B cell (primary cell): ENCODE results near the gene AAK1. TPM values are rescaled to one million over a fixed set of nuclear protein-coding genes. Genes with fewer than 3 reads are reported as not detected.
A peak's percentile ranks its signal among the peaks of the same experiment; 100 is the strongest.

Experiments
- ATAC-seq: fragments of 200-7000 bp; cut with Tn5 transposase; one replicate; pipeline ENCODE4 v1.10.0; 2021; ENCODE audit warnings: low read depth, mild to moderate bottlenecking, moderate number of reproducible peaks, moderate library complexity
- CTCF ChIA-PET: fragments of 350-600 bp; sonication (Branson Sonifier 250); formaldehyde crosslinking; loops from one replicate; lab custom pipeline; 2021; ENCODE audit warnings: antibody characterized with exemption, inconsistent platforms; lab: Charles Lee
- POLR2A ChIA-PET: fragments of 350-600 bp; sonication (Branson Sonifier 250); formaldehyde crosslinking; loops from one replicate; lab custom pipeline; 2021; ENCODE audit warnings: antibody characterized with exemption; lab: Charles Lee
- DNase-seq: peaks from one replicate; pipeline ENCODE4 v3.0.0; 2013
- H2AFZ ChIP-seq: 2 replicates; pipeline ENCODE4 v1.6.1; 2012; ENCODE audit warnings: mild to moderate bottlenecking, low read depth, low read length; ENCODE audit not compliant: insufficient read depth, poor library complexity, severe bottlenecking
- H3K27ac ChIP-seq, 2 donors: 1 replicate in 1 of 2; 2 replicates in 1 of 2; pipeline ENCODE4 v1.5.1; 2012 to 2013; ENCODE audit warnings: low read length in 2 of 2, mild to moderate bottlenecking in 2 of 2, moderate library complexity in 1 of 2
- H3K27me3 ChIP-seq, 4 experiments: fragments of 200-600 bp in 1 of 4; sonication (generic) in 1 of 4; replicated peaks in 1 of 4; 1 replicate in 2 of 4; 2 replicates in 2 of 4; pipeline versions ENCODE4 v1.6.1 to v1.7.0; 2013 to 2016; ENCODE audit warnings: low read length in 3 of 4, mild to moderate bottlenecking in 2 of 4, mixed read lengths in 1 of 4, moderate library complexity in 1 of 4; ENCODE audit not compliant: insufficient read depth in 4 of 4, control insufficient read depth in 3 of 4; ENCODE audit errors: control extremely low read depth in 1 of 4
- H3K36me3 ChIP-seq, 2 experiments: replicated peaks in 1 of 2; 1 replicate in 1 of 2; 2 replicates in 1 of 2; pipeline versions ENCODE4 v1.6.1 to v1.7.1; 2013; ENCODE audit warnings: low read length in 1 of 2; ENCODE audit not compliant: insufficient read depth in 2 of 2, control insufficient read depth in 1 of 2; ENCODE audit errors: control extremely low read depth in 1 of 2, extremely low read depth in 1 of 2
- H3K4me1 ChIP-seq, 2 donors: fragments of 200-600 bp in 1 of 2; sonication (generic) in 1 of 2; 1 replicate in 1 of 2; 2 replicates in 1 of 2; pipeline versions ENCODE4 v1.5.1 to v1.6.1; 2013 to 2017; ENCODE audit warnings: low read length in 2 of 2; ENCODE audit not compliant: control insufficient read depth in 2 of 2, insufficient read depth in 2 of 2
- H3K4me2 ChIP-seq: replicated peaks from 2 replicates; pipeline ENCODE3; 2012; ENCODE audit warnings: mild to moderate bottlenecking, low read depth, low read length; ENCODE audit not compliant: poor library complexity, severe bottlenecking
- H3K4me3 ChIP-seq, 5 experiments: fragments of 200-600 bp in 1 of 5; sonication (generic) in 1 of 5; 1 replicate in 3 of 5; 2 replicates in 2 of 5; pipeline versions ENCODE4 v1.5.1 to v1.7.0; 2011 to 2016; ENCODE audit warnings: low read length in 4 of 5, mild to moderate bottlenecking in 4 of 5, low read depth in 2 of 5, control low read depth in 1 of 5, moderate library complexity in 1 of 5; ENCODE audit not compliant: insufficient read depth in 1 of 5; ENCODE audit errors: control extremely low read depth in 1 of 5, extremely low read depth in 1 of 5
- H3K79me2 ChIP-seq: fragments of 200-600 bp; sonication (generic); one replicate; pipeline ENCODE4 v1.6.0; 2016; ENCODE audit warnings: low read length; ENCODE audit not compliant: control insufficient read depth, insufficient read depth
- H3K9ac ChIP-seq: fragments of 200-600 bp; sonication (generic); 2 replicates; pipeline ENCODE4 v1.6.1; 2017; ENCODE audit warnings: mild to moderate bottlenecking, low read length, moderate library complexity
- H3K9me3 ChIP-seq, 3 donors: one replicate each; pipeline versions ENCODE4 v1.6.1 to v1.7.1; 2013; ENCODE audit warnings: low read length in 2 of 3; ENCODE audit not compliant: control insufficient read depth in 2 of 3, insufficient read depth in 1 of 3; ENCODE audit errors: control extremely low read depth in 1 of 3
- H4K20me1 ChIP-seq: 2 replicates; pipeline ENCODE4 v1.6.0; 2012; ENCODE audit warnings: mild to moderate bottlenecking, low read length; ENCODE audit not compliant: insufficient read depth, control insufficient read depth, poor library complexity, severe bottlenecking
- H3K27ac Mint-ChIP-seq: one replicate; pipeline ENCODE4 v1.8.0; 2021; ENCODE audit warnings: mixed read lengths
- H3K27me3 Mint-ChIP-seq: one replicate; pipeline ENCODE4 v1.8.0; 2021; ENCODE audit warnings: mixed read lengths
- H3K4me1 Mint-ChIP-seq: one replicate; pipeline ENCODE4 v1.8.0; 2021; ENCODE audit warnings: mixed read lengths
- H3K4me3 Mint-ChIP-seq: one replicate; pipeline ENCODE4 v1.8.0; 2021; ENCODE audit warnings: mixed read lengths
- H3K9me3 Mint-ChIP-seq: one replicate; pipeline ENCODE4 v1.8.0; 2022; ENCODE audit warnings: mixed read lengths; ENCODE audit not compliant: insufficient read depth
- EZH2 ChIP-seq: IDR thresholded peaks from 2 replicates; pipeline ENCODE4 v1.6.1; 2012; ENCODE audit warnings: borderline replicate concordance, low read depth, mild to moderate bottlenecking, moderate library complexity, low read length; ENCODE audit not compliant: insufficient read depth, poor library complexity, severe bottlenecking
- WGBS: methylation state at CpG from one replicate; pipeline ENCODE4 v1.1.5; 2013; ENCODE audit warnings: missing lambda C conversion rate; ENCODE audit not compliant: insufficient coverage; 5-methylcytosine and 5-hydroxymethylcytosine counted together
- intact Hi-C: fragments of 100-400 bp; cut with micrococcal nuclease; formaldehyde crosslinking; loops from one replicate; pipeline ENCODE4 v1.10.0; 2022
- polyA plus RNA-seq: library from polyadenylated mRNA; depleted of rRNA; stranded (reverse); fragments of >200 nt; gene quantifications from 2 replicates; pipeline ENCODE4 v1.2.3, GENCODE V29; 2012
- total RNA-seq, 2 donors: library from RNA; stranded (reverse); fragments of 120-200 nt in 1 of 2; gene quantifications; 1 replicate in 1 of 2; 2 replicates in 1 of 2; pipeline versions ENCODE4 v1.2.3 to v1.2.4, GENCODE V29; 2013 to 2022
- TF ChIP-seq, protein P1 (sequence below): fragments of 200-600 bp; IDR thresholded peaks from one replicate; pipeline ENCODE4 v1.8.0; 2022; ENCODE audit warnings: antibody characterized with exemption, mild to moderate bottlenecking

Gene AAK1
- total and polyA plus RNA-seq, 2 donors (not counting 1 experiment from before 2014, with no cell fraction given) = 2.4 to 7.2 TPM

DNA sequence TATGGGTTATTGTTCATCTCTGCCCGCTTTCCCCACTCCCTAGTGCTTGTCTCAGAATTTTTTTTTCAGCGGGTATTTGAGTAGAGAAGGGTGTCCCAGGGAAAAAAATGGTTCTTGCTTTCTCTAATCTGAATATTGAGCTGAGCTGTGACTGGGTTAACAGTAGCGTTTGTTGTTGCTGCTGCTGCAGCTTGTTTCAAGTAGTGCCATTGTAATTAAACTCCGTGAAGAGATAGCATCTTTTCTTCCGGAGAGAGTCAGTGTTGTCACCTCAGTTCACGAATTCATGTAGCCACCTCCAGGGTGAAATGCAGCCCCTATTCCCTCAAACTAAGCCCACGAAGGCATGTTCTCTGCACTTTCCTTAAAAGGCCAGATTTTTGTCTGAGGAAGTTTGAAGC lies 1.5 kb upstream of the AAK1 start:
- Histone ChIP-seq H3K9me3 (peaks cover 0 to 4% (median 3%) of the 10 kb centered on the region in 3 donors), H3K27me3 (peaks cover 4 to 72% (median 53%) of the 10 kb centered on the region in 4 experiments), H3K79me2 (no peaks in the 10 kb centered on the region), H2AFZ (no peak overlapping the region), H3K4me3 (peak overlapping the region in 1 of 5 experiments; percentile 64), H3K9ac (peak overlapping the region; percentile 82), H3K27ac (no peak overlapping the region), H3K4me2 (peak overlapping the region; percentile 95), H3K4me1 (peaks cover 43 to 59% of the 10 kb centered on the region in 2 donors), H4K20me1 (peaks cover 17% of the 10 kb centered on the region), H3K36me3 (no peaks in the 10 kb centered on the region)
- DNase-seq = no peak
- ChIA-PET CTCF (interaction anchor here (1.4 to 3.3 kb wide), 2 partner anchors 48 to 84 kb away, joined by 3 to 10 read pairs; no protein-coding TSS in a partner anchor), POLR2A (no interaction called here)
- H3K4me3 Mint-ChIP-seq = peak overlapping the region; percentile 95
- H3K27me3 Mint-ChIP-seq = peaks cover 62% of the 10 kb centered on the region
- TF ChIP-seq EZH2 = no peak
- TF ChIP-seq, protein P1, sequence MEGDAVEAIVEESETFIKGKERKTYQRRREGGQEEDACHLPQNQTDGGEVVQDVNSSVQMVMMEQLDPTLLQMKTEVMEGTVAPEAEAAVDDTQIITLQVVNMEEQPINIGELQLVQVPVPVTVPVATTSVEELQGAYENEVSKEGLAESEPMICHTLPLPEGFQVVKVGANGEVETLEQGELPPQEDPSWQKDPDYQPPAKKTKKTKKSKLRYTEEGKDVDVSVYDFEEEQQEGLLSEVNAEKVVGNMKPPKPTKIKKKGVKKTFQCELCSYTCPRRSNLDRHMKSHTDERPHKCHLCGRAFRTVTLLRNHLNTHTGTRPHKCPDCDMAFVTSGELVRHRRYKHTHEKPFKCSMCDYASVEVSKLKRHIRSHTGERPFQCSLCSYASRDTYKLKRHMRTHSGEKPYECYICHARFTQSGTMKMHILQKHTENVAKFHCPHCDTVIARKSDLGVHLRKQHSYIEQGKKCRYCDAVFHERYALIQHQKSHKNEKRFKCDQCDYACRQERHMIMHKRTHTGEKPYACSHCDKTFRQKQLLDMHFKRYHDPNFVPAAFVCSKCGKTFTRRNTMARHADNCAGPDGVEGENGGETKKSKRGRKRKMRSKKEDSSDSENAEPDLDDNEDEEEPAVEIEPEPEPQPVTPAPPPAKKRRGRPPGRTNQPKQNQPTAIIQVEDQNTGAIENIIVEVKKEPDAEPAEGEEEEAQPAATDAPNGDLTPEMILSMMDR = no peak
- H3K9me3 Mint-ChIP-seq = no peaks in the 10 kb centered on the region
- peaks cover 46% of the 10 kb centered on the region for H3K4me1 Mint-ChIP-seq
- H3K27ac Mint-ChIP-seq = peak overlapping the region; percentile 2
- 15% methylated on average over 3 of the region's 7 CpGs for WGBS
- ATAC-seq = no peak
- intact Hi-C loops = loop anchor here (2.0 to 10.0 kb wide), 5 partner anchors 67 to 1180 kb away; partner anchors contain the start of genes APLF, FAM136A, FBXO48 and GFPT1

DNA sequence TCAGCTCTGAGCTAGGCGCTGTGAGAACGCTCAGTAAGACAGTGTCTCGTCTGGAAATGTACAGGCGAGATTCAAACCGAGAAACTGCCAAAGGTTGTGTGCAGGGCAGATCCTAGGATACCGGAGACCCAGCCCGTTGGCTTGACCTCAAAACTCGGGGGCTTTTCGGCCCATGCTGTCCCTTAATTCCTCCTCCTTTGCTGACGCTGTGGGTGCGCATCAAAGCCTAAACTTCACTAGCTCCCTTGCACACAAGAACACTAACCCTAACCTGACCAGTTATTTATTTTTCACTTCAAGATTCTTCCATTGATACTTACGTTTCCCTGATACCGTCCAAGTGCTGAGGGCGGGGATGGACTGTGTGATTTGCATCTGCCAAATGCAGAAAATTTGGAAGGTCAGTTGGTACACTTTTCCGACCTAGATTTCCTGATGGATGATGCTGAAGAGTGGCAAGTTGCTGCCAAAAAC lies 1.0 kb upstream of the AAK1 start:
- no peaks in the 10 kb centered on the region for H3K79me2 ChIP-seq
- H3K27me3 Mint-ChIP-seq = peaks cover 67% of the 10 kb centered on the region

More for the DNA sequence above, 1.0 kb upstream of the AAK1 start:
- ChIA-PET CTCF (interaction anchor here (1.4 to 3.3 kb wide), 2 partner anchors 49 to 83 kb away, joined by 3 to 10 read pairs; no protein-coding TSS in a partner anchor), POLR2A (interaction anchor here (0.9 to 1.5 kb wide), 2 partner anchors 49 to 207 kb away, joined by 3 to 8 read pairs; partner anchors contain the start of gene NFU1)
- TF ChIP-seq EZH2 = no peak
- TF ChIP-seq, protein P1 = no peak
- no peak for DNase-seq
- peaks cover 4 to 70% (median 53%) of the 10 kb centered on the region in 4 experiments for H3K27me3 ChIP-seq
- no peak overlapping the region for H3K27ac ChIP-seq
- Mint-ChIP-seq H3K4me3 (peak overlapping the region; percentile 95), H3K27ac (peak overlapping the region; percentile 94), H3K4me1 (peaks cover 46% of the 10 kb centered on the region), H3K9me3 (no peaks in the 10 kb centered on the region)
- H3K4me3 ChIP-seq = peak overlapping the region; percentile 63 to 99 (median 85)
- peak overlapping the region; percentile 86 for H2AFZ ChIP-seq
- peaks cover 17% of the 10 kb centered on the region for H4K20me1 ChIP-seq
- peaks cover 42 to 55% of the 10 kb centered on the region in 2 donors for H3K4me1 ChIP-seq
- ATAC-seq = no peak
- H3K9ac ChIP-seq = peak overlapping the region; percentile 82
- under 1% methylated on average over 11 of the region's 15 CpGs for WGBS
- H3K36me3 ChIP-seq = no peaks in the 10 kb centered on the region
- H3K4me2 ChIP-seq = peak overlapping the region; percentile 95
- intact Hi-C loops = loop anchor here (1.0 to 10.0 kb wide), 6 partner anchors 49 to 1180 kb away; partner anchors contain the start of genes APLF, FAM136A, FBXO48 and GFPT1
- H3K9me3 ChIP-seq = peaks cover 0 to 4% (median 3%) of the 10 kb centered on the region in 3 donors
